C1 segment of cervical spinal cord (tissue), 14 donors: ENCODE data around the gene DDX1.

Experiments
- DNase-seq, 14 donors: peaks; one replicate each; lab custom pipeline; 2025; lab: John Stamatoyannopoulos, UW

DDX1 gene

GRCh38 chr2:15662026-15662425 is 70.4 kb downstream of the DDX1 start:
- no peak for DNase-seq

DNA sequence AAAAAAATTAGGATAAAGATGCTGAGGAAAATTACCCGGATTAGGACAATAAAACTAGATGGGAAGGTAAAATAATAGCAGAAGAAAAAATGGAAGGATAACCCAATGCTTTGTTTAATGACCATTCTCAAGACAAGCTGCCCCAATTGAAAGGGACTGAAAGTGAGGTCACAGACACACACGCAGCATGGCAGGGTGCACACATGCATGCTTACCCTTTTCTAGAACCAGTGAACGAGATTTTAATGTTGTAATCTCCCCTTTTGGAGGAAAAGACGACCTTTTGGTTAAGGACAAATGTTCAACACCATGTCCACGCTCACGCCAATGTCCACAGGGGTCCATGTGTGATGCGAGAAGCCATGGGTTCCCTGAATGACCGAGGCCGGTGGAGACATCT is 70.9 kb downstream of the DDX1 start:
- DNase-seq = no peak

DNA sequence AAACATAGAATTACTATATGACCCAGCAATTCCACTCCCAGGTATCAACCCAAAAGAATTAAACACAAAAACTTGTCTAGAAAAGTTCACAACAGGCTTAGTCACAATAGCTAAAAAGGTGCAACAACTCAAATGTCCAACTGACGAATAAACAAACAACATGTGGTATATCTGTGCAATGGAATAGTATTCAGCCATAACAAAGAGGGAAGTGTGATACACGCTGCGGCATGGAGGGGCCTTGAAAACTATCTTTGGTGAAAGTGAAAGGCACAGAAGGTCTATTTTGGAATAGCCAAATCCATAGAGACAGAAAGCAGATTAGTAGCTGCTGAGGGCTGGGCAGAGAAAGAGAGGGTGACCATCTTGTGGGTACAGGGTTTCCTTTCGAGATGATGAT is 72.1 kb downstream of the DDX1 start:
- DNase-seq = no peak

DNA sequence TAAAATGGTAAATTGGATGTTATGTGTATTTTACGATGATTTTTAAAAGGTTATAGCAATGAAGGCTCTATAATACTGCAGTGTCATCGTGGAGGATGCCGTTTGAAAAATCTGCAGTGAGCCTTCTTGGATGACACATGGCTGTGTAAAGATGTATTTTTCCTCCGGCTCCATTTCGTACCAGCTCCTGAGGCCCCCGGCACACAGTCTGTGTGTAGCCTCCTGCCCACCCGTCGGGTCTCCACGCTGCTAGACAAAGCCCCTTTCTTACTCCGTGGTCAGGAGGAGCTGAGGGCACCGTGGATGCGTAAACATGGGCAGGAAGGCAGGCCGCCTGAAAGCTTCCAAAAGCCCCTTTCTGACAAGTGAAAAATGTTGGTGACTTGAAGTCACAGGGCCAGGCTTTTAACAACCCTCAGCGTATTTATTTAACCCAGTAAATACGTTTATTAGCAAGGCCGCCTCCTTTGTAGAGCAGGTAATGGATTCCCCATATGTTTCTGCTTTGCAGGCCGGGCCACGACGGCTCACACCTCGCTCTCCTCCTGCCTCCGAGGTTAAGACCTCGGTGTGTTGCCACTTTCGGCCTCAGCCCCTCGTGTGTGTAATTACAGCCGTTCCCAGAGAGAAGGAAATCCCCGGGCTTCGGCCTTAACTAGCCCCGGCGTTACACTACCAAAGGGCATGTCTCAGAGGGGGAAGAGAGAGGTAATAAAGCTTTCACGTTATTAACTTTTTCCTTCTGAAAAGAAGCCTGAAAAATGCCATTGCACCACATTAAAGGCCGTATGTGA is 72.8 kb downstream of the DDX1 start:
- DNase-seq = no peak

- DNase-seq = no peak
These were observed 73.6 kb downstream of the DDX1 start for GRCh38 chr2:15665067-15665942.

DNA sequence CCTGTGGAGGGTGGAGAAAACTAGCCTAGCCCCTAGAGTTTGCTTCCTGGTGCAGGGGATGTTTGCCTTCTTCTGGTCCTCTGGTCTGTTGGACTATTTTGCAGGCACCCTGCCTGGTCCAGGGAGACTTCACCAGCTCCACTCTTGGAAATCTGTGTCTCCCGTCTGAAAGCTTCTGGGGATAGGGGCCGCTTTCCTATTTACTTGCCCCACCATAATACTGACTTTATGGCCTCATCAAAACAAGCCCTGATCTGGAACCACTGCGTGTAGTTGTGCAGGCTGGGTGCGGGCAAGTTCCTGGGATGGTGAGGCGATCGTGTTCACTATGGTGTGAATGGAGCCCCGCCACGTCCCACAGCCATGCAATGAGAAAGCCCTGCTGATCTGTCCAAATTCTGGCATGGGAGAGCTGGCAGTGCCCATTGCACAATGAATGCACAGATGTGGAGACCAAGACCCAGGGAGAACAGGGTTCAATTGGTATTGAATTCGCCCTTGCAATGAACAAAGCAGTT is 74.3 kb downstream of the DDX1 start:
- DNase-seq = no peak

- DNase-seq = no peak
These were observed 75.5 kb downstream of the DDX1 start for GRCh38 chr2:15666861-15667808.

DNA sequence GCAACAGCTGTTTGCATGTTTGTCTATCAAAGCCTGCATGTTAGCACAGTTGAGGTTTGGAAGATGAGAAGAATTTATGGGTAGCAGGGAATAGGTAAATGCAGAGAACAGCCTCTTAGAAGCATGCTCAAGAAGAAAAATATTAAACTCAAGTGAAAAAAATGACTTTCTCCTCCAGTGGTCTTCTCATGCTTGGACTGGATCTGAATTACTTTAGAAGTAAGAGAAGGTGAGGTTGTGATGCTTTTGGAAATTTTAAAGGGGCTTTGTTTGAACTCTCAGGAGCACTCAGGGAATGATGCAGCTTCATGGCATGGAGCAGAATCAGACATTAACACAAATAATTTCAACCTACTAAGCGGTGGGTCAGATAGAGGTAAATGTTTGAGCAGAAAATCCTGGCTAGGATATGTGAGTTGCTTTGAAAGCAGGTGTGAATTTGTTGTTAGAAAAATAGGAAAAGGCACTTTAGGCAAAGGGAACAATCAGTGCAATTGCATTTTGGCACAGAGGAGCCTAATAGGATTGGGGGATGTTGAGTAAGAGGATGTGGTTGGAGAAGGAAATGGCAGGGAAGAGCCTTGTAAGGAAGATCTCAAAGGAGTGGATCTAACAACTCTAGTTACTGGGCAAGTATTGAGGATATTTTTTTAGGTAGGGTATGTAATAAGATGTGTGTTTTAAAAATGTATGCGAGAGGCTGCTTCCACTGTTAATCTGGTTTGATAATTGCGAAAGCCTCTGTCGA is 76.3 kb downstream of the DDX1 start:
- no peak for DNase-seq

DNA sequence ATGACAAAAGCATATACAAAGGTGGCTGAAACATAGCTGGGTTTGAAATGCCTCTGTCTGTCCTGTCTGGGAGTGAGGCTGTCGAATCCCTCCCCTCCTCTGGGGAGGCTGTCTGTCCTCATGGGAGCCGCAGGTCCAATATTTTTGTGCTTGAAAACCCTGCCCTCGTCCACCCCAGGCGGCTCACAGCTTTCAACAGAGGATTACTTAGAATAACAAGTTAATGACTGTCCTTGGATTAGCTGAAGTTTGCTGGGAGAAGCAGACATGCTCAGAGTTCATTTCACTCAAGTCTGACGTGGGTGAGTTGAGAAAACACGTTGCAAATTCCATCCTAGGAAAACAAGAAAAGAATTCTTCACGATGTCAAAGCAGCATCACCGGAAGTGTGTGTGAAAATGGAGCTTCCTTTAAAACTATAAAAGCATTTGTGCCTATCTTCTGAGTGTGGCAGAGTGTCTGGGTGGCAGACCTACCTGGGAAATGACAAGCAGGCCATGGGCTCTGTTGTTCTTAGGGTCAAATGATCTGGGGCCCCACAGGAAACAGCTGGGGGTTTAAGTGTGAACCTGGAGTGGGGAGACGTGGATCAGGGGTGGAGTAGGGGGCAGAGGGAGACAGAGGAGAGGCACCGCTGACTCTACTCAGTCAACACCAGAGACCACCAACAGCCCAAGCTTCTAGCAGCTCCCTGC is 77.1 kb downstream of the DDX1 start:
- DNase-seq = no peak

GRCh38 chr2:15669375-15669910 is 77.8 kb downstream of the DDX1 start:
- DNase-seq = no peak

GRCh38 chr2:15670469-15670868 is 78.8 kb downstream of the DDX1 start:
- DNase-seq = no peak

DNA sequence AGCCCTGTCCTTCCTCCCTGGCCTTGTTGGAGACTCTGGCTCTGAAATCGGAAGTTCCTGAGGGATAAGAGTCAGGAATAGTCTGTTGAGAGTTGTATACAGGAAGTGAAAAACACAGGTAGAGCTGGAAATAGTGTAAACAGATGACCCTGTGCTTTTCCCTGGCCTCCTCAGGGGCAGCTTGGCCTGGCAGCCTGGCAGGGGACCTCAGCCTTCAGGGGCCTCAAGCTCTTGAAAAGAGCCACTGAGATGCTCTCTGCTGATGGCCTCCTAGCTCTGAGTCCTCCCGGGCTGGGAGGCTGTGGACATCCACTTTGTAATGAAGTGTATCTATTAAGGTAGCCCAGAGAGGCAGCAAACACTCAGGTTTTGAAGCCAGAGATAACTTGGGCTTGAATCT is 79.3 kb downstream of the DDX1 start:
- DNase-seq = no peak

- DNase-seq = no peak
These were observed 79.7 kb downstream of the DDX1 start for GRCh38 chr2:15671409-15671808.

- DNase-seq = no peak
These were observed 80.5 kb downstream of the DDX1 start for GRCh38 chr2:15671842-15672815.

DNA sequence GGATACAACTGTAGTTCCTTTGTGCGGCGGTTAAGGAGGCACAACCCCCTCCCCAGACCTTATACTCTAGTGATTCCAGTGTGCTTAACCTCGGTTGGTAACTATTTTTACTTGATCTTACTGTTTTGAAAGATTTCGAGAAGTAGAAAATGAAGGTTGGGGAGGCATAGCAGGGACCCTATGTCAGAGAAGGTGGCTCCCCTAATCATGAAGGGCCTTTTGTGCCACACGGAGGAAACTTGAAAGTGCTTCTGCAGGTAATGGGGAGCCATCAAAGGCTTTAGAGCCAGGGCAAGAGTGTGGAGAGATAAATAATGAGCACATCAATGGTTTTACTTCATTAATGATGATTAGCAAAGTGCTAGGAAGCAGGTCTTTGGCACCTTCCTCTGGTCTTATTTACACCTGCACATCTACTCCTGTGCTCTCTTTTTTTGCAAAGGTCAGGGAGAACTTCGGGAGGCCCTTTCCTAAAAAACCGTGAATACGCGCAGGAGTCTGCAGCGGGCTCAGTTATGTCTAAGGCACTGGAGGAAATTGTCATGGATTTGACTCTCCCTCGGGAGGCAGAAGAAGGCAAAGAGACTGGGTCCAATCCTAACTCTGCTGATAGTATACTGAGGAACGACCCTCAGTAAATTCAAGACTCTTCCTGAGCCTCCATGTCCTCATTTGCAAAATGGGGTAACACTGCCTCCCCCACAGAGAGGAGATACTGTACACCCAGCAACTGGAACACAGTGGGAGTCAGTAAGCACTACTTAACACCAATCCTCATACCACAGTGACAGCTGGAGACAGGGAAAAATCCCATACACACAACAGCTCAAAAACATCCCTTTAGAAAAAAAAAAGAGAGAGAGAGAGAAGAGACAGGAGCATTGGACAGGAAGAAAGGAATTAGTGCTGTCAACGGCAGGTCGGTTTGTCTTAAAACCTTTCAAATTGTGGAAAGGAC is 81.6 kb downstream of the DDX1 start:
- DNase-seq = no peak

GRCh38 chr2:15673919-15674636 is 82.4 kb downstream of the DDX1 start:
- DNase-seq = no peak
